Upper lobe of right lung (tissue), 1 donor: ENCODE measurements around the gene EXOC6. TPM values are rescaled to one million over a fixed set of nuclear protein-coding genes. Genes with fewer than 3 reads are reported as not detected.

Experiments
- ATAC-seq: fragments of 200-7000 bp; cut with Tn5 transposase; one replicate; pipeline ENCODE4 v1.9.1; 2020; ENCODE audit warnings: mild to moderate bottlenecking, moderate library complexity
- DNase-seq: peaks from one replicate; pipeline ENCODE4 v3.0.0-alpha.2; 2020
- H3K27ac ChIP-seq: fragments of 200-600 bp; one replicate; pipeline ENCODE4 v1.8.0; 2022
- H3K27me3 ChIP-seq: fragments of 200-600 bp; one replicate; pipeline ENCODE4 v1.8.0; 2022; ENCODE audit warnings: mild to moderate bottlenecking
- H3K36me3 ChIP-seq: fragments of 200-600 bp; one replicate; pipeline ENCODE4 v1.8.0; 2022
- H3K4me1 ChIP-seq: fragments of 200-600 bp; one replicate; pipeline ENCODE4 v1.8.0; 2022
- H3K4me3 ChIP-seq: fragments of 200-600 bp; one replicate; pipeline ENCODE4 v1.8.0; 2022; ENCODE audit warnings: mild to moderate bottlenecking
- H3K9me3 ChIP-seq: fragments of 200-600 bp; one replicate; pipeline ENCODE4 v1.8.0; 2022
- intact Hi-C: fragments of 100-400 bp; cut with DNase I; formaldehyde crosslinking; loops from one replicate; pipeline ENCODE4 v1.11.0; 2022
- total RNA-seq: library from RNA; stranded (reverse); fragmentation: NEBNext Ultra II Directional; extraction: Animal tissue kit (Norgen Biotek cat#: 25700); gene quantifications from one replicate; pipeline ENCODE4 v1.2.1, GENCODE V29; 2021
- TF ChIP-seq, protein P1 (sequence below): fragments of 200-600 bp; IDR thresholded peaks from one replicate; pipeline ENCODE4 v1.8.0; 2022; ENCODE audit warnings: antibody characterized with exemption
- donor health status: DM: no; HTN: yes; CAD: no; lungs with severe emphysema.

Gene EXOC6
- total RNA-seq, 1 donor from 2014 or later, result 24.9 TPM

DNA sequence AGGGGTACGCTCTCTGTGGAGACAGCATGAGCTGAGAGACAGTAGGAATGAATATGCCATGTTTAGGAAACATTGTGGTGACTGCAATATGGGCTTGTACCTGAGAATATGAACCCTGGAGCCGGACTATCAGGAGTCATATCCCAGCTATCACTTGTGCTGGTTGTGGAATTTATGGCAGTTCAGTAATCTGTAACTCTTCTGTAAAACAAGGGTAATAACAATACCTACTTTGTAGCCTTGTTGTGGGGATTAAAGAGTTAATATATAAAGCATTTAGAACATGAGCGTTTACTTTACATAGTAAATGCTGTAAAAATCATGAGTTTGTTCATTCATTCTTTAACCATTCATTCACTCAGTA lies 44.4 kb downstream of the EXOC6 start:
- Histone ChIP-seq H3K4me1 (peaks cover 4% of the 10 kb centered on the region), H3K9me3 (no peaks in the 10 kb centered on the region), H3K4me3 (no peak overlapping the region), H3K36me3 (no peaks in the 10 kb centered on the region), H3K27ac (no peak overlapping the region), H3K27me3 (no peaks in the 10 kb centered on the region)
- TF ChIP-seq, protein P1, sequence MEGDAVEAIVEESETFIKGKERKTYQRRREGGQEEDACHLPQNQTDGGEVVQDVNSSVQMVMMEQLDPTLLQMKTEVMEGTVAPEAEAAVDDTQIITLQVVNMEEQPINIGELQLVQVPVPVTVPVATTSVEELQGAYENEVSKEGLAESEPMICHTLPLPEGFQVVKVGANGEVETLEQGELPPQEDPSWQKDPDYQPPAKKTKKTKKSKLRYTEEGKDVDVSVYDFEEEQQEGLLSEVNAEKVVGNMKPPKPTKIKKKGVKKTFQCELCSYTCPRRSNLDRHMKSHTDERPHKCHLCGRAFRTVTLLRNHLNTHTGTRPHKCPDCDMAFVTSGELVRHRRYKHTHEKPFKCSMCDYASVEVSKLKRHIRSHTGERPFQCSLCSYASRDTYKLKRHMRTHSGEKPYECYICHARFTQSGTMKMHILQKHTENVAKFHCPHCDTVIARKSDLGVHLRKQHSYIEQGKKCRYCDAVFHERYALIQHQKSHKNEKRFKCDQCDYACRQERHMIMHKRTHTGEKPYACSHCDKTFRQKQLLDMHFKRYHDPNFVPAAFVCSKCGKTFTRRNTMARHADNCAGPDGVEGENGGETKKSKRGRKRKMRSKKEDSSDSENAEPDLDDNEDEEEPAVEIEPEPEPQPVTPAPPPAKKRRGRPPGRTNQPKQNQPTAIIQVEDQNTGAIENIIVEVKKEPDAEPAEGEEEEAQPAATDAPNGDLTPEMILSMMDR, result no peak
- no peak for DNase-seq
- ATAC-seq, result no peak
- intact Hi-C loops, result no loop called here

DNA sequence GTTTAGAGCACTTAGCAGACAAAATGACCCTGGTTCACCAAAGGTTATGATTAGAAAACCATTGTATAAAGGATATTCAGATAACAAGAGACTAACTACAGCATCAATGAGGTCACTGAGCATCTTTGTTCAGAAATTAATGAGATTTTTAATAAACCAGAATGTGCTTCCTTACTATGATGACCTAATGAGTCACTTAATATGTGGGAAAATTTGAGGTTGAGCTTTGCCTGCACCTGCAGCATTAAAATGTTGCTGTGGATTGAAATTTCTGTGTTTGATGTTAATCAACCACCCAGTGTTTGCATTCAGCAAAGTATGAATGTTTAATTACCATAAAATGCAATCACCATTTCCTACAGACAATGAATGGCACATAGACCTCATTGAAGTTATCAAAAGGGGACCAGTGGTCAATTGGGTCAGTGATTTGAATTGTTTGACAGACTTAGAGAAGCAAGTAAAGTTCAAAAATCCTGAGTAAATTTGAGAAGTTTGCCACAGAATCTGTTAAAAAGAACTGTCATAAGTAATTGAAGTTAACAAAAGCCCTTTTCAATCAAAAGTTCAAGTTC lies 45.8 kb downstream of the EXOC6 start:
- intact Hi-C loops, result no loop called here

DNA sequence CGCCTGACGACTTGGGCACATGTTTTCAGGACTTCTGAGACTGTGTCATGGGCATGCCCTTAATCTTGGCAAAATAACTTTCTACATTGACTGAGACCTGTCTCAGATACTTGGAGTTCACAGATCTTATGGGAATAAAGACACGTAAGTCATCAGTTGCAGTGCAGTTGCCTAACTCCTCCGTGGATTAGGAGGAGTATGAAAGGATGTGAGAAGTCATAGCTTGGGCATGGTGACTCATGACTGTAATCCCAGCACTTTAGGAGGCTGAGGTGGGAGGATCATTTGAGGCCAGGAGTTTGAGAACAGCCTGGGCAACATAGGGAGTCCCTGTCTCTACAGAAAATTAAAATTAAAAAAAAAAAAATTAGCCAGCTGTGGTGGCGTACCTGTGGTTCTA lies 49.6 kb downstream of the EXOC6 start:
- Histone ChIP-seq H3K27ac (no peak overlapping the region), H3K36me3 (no peaks in the 10 kb centered on the region), H3K27me3 (no peaks in the 10 kb centered on the region), H3K4me1 (no peaks in the 10 kb centered on the region), H3K4me3 (no peak overlapping the region), H3K9me3 (no peaks in the 10 kb centered on the region)
- intact Hi-C loops, result no loop called here
- TF ChIP-seq, protein P1, result no peak
- DNase-seq (no peak), ATAC-seq (no peak)

More for the DNA sequence above, 45.8 kb downstream of the EXOC6 start:
- Histone ChIP-seq H3K27me3 (no peaks in the 10 kb centered on the region), H3K4me3 (no peak overlapping the region), H3K4me1 (peaks cover 4% of the 10 kb centered on the region), H3K27ac (no peak overlapping the region), H3K36me3 (no peaks in the 10 kb centered on the region), H3K9me3 (no peaks in the 10 kb centered on the region)
- DNase-seq (no peak), ATAC-seq (no peak)
- TF ChIP-seq, protein P1, result no peak

DNA sequence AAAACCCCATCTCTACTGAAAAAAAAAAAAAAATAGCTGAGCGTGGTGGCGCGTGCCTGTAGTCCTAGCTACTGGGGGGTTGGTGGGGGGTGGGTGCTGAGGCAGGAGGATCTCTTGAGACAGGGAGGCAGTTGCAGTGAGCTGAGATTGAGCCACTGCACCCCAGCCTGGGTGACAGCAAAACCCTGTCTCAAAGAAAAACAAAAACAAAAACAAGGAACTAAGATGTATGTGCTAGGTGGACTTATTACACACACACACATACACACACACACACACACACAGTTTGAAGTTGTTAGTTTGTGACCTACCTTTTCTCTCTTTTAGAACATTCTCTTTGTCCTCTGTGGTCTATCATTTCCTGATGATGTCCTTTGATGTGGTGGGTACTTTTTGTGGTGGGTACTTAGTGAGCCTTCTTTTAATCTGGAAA lies 53.5 kb downstream of the EXOC6 start:
- Histone ChIP-seq H3K36me3 (no peaks in the 10 kb centered on the region), H3K4me1 (no peaks in the 10 kb centered on the region), H3K27me3 (no peaks in the 10 kb centered on the region), H3K9me3 (no peaks in the 10 kb centered on the region), H3K4me3 (no peak overlapping the region), H3K27ac (no peak overlapping the region)
- TF ChIP-seq, protein P1, result no peak
- intact Hi-C loops, result no loop called here
- no peak for DNase-seq
- ATAC-seq, result no peak

DNA sequence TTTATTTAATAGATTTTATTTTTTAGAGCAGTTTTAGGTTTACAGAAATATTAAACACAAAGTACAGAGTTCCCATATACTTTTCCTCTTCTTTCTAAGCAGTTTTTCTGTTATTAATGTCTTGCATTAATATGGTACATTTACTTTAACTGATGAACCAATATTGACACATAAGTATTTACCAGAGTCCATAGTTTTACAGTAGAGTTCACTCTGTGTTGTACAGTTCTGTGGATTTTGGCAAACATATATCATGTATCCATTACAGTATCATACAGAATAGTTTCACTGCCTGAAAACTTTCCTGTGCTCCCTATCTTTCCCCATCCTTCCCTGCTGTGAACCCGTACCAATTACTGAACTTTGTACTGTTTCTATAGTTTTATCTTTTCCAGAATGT lies 55.3 kb downstream of the EXOC6 start:
- intact Hi-C loops, result no loop called here

More for the DNA sequence above, 55.3 kb downstream of the EXOC6 start:
- ATAC-seq (no peak), DNase-seq (no peak)
- no peaks in the 10 kb centered on the region for H3K36me3 ChIP-seq
- H3K4me3 ChIP-seq, result no peak overlapping the region
- no peaks in the 10 kb centered on the region for H3K9me3 ChIP-seq
- TF ChIP-seq, protein P1, result no peak
- no peaks in the 10 kb centered on the region for H3K4me1 ChIP-seq
- no peaks in the 10 kb centered on the region for H3K27me3 ChIP-seq
- no peak overlapping the region for H3K27ac ChIP-seq
